IMR-90 (cell line): ENCODE data around the gene DNAH8. TPM values are rescaled to one million over a fixed set of nuclear protein-coding genes. Genes with fewer than 3 reads are reported as not detected.

ENCODE experiments used
- ATAC-seq: fragments of 200-7000 bp; cut with Tn5 transposase; 2 replicates; pipeline ENCODE4 v1.9.1; 2020; ENCODE audit warnings: low read depth, mild to moderate bottlenecking, moderate library complexity
- BruUV-seq: library from RNA; stranded (reverse); fragments of 400-500 nt; replicated peaks from 2 replicates; lab custom pipeline; 2021; lab: Mats Ljungman, UMichigan
- CTCF ChIA-PET: fragments of 300-600 bp; formaldehyde crosslinking; extraction: SDS; loops from one replicate; lab custom pipeline; 2021; ENCODE audit warnings: antibody characterized with exemption; lab: Yijun Ruan, JAX
- POLR2A ChIA-PET: fragments of 300-600 bp; sonication (Branson Sonifier 250); formaldehyde crosslinking; loops from one replicate; lab custom pipeline; 2022; ENCODE audit warnings: antibody characterized with exemption; ENCODE audit not compliant: unreplicated experiment; lab: Charles Lee
- DNase-seq: peaks from one replicate; pipeline ENCODE4 v3.0.0; 2013
- H2AFZ ChIP-seq: replicated peaks from 2 replicates; pipeline ENCODE3; 2013; ENCODE audit warnings: low read length, mild to moderate bottlenecking; ENCODE audit not compliant: poor library complexity
- H2AK5ac ChIP-seq: 2 replicates; pipeline ENCODE4 v1.6.1; 2013; ENCODE audit warnings: low read depth, low read length, inconsistent platforms
- H2AK9ac ChIP-seq: replicated peaks from 2 replicates; pipeline ENCODE3; 2013; ENCODE audit warnings: mild to moderate bottlenecking, low read depth, low read length, moderate library complexity; ENCODE audit not compliant: poor library complexity
- H2BK120ac ChIP-seq: 2 replicates; pipeline ENCODE4 v1.6.1; 2013; ENCODE audit warnings: low read depth, low read length, inconsistent platforms
- H2BK15ac ChIP-seq: 3 replicates; pipeline ENCODE4 v1.6.1; 2013; ENCODE audit warnings: low read depth, low read length, inconsistent platforms
- H2BK20ac ChIP-seq: 2 replicates; pipeline ENCODE4 v1.6.1; 2013; ENCODE audit warnings: low read depth, mild to moderate bottlenecking, inconsistent platforms, low read length, moderate library complexity
- H2BK5ac ChIP-seq: 2 replicates; pipeline ENCODE4 v1.6.1; 2013; ENCODE audit warnings: mild to moderate bottlenecking, low read depth, low read length, inconsistent platforms; ENCODE audit not compliant: poor library complexity, severe bottlenecking
- H3K14ac ChIP-seq: replicated peaks from 2 replicates; pipeline ENCODE4 v1.6.1; 2013; ENCODE audit warnings: low read depth, low read length, inconsistent platforms
- H3K18ac ChIP-seq: 2 replicates; pipeline ENCODE4 v1.6.1; 2013; ENCODE audit warnings: low read depth, low read length, control low read depth
- H3K23ac ChIP-seq: 2 replicates; pipeline ENCODE4 v1.6.1; 2013; ENCODE audit warnings: low read depth, low read length, inconsistent platforms
- H3K27ac ChIP-seq: 2 replicates; pipeline ENCODE4 v1.5.1; 2013; ENCODE audit warnings: mild to moderate bottlenecking, control low read depth, low read length; ENCODE audit not compliant: insufficient read depth
- H3K27me3 ChIP-seq: 2 replicates; pipeline ENCODE4 v1.6.1; 2013; ENCODE audit warnings: low read length; ENCODE audit not compliant: control insufficient read depth, insufficient read depth
- H3K36me3 ChIP-seq: 2 replicates; pipeline ENCODE4 v1.6.1; 2013; ENCODE audit warnings: low read length, mixed read lengths; ENCODE audit not compliant: control insufficient read depth, insufficient read depth
- H3K4ac ChIP-seq: 2 replicates; pipeline ENCODE4 v1.6.1; 2013; ENCODE audit warnings: low read depth, low read length, inconsistent platforms
- H3K4me1 ChIP-seq: 2 replicates; pipeline ENCODE4 v1.6.1; 2013; ENCODE audit warnings: low read length, mixed read lengths; ENCODE audit not compliant: control insufficient read depth, insufficient read depth
- H3K4me2 ChIP-seq: 2 replicates; pipeline ENCODE4 v1.6.1; 2013; ENCODE audit warnings: low read depth, mild to moderate bottlenecking, control low read depth, low read length, moderate library complexity
- H3K4me3 ChIP-seq: 2 replicates; pipeline ENCODE4 v1.5.1; 2013; ENCODE audit warnings: low read depth, mild to moderate bottlenecking, control low read depth, low read length, moderate library complexity; ENCODE audit not compliant: insufficient read depth
- H3K56ac ChIP-seq: 2 replicates; pipeline ENCODE4 v1.6.1; 2013; ENCODE audit warnings: low read length, inconsistent platforms; ENCODE audit not compliant: insufficient read depth; ENCODE audit errors: extremely low read depth
- H3K79me1 ChIP-seq, 2 experiments: 2 replicates each; pipeline ENCODE4 v1.6.1; 2013; ENCODE audit warnings: low read length in 2 of 2, inconsistent platforms in 1 of 2, low read depth in 1 of 2
- H3K9ac ChIP-seq: 2 replicates; pipeline ENCODE4 v1.6.1; 2013; ENCODE audit warnings: low read depth, low read length, control low read depth
- H3K9me1 ChIP-seq: 2 replicates; pipeline ENCODE4 v1.6.1; 2013; ENCODE audit warnings: low read length, inconsistent platforms; ENCODE audit not compliant: insufficient read depth
- H3K9me3 ChIP-seq: 2 replicates; pipeline ENCODE4 v1.6.1; 2013; ENCODE audit warnings: low read length; ENCODE audit not compliant: control insufficient read depth, insufficient read depth
- H4K20me1 ChIP-seq: 2 replicates; pipeline ENCODE4 v1.6.1; 2013; ENCODE audit warnings: low read length, inconsistent platforms; ENCODE audit not compliant: insufficient read depth
- H4K5ac ChIP-seq: 2 replicates; pipeline ENCODE4 v1.6.1; 2013; ENCODE audit warnings: mild to moderate bottlenecking, low read depth, low read length, control low read depth
- H4K8ac ChIP-seq, 2 experiments: 2 replicates each; pipeline ENCODE4 v1.6.1; 2013; ENCODE audit warnings: low read depth in 2 of 2, low read length in 2 of 2, control low read depth in 1 of 2, inconsistent platforms in 1 of 2
- H4K91ac ChIP-seq: 2 replicates; pipeline ENCODE4 v1.6.1; 2013; ENCODE audit warnings: low read depth, low read length, inconsistent platforms; ENCODE audit not compliant: insufficient read depth
- BHLHE40 ChIP-seq: fragments of 150-350 bp; IDR thresholded peaks from 2 replicates; pipeline ENCODE4 v1.6.1; 2016; ENCODE audit warnings: mild to moderate bottlenecking, low read depth, low read length
- FOS ChIP-seq: fragments of 150-350 bp; IDR thresholded peaks from 2 replicates; pipeline ENCODE4 v1.6.1; 2016; ENCODE audit warnings: low read depth, low read length
- MXI1 ChIP-seq: IDR thresholded peaks from 2 replicates; pipeline ENCODE4 v1.6.1; 2012; ENCODE audit warnings: low read depth, mild to moderate bottlenecking, low read length, moderate library complexity, borderline replicate concordance
- POLR2A ChIP-seq: IDR thresholded peaks from 2 replicates; pipeline ENCODE4 v1.6.1; 2012; ENCODE audit warnings: mild to moderate bottlenecking, low read depth, low read length
- RAD21 ChIP-seq: IDR thresholded peaks from 2 replicates; pipeline ENCODE4 v1.6.1; 2012; ENCODE audit warnings: low read length, improper control_type of control experiment
- RCOR1 ChIP-seq: IDR thresholded peaks from 2 replicates; pipeline ENCODE4 v1.6.1; 2012; ENCODE audit warnings: mild to moderate bottlenecking, low read length, improper control_type of control experiment; ENCODE audit not compliant: insufficient replicate concordance
- RFX5 ChIP-seq: IDR thresholded peaks from 2 replicates; pipeline ENCODE4 v1.8.0; 2012; ENCODE audit warnings: low read depth, mild to moderate bottlenecking, low read length, moderate library complexity
- WGBS, 2 experiments: methylation state at CpG; one replicate each; pipeline versions ENCODE4 v1.1.5 to v1.1.7; 2013; ENCODE audit warnings: missing lambda C conversion rate in 2 of 2; ENCODE audit not compliant: insufficient read length in 1 of 2; ENCODE audit errors: extremely low coverage in 2 of 2; 5-methylcytosine and 5-hydroxymethylcytosine counted together
- dilution Hi-C: fragments of 300-500 bp; cut with HindIII; formaldehyde crosslinking; loops from one replicate; pipeline ENCODE4 v1.14.3; 2018; ENCODE audit warnings: low sequenced_read_pairs; ENCODE audit not compliant: unreplicated experiment
- in situ Hi-C: fragments of 300-500 bp; cut with MboI; formaldehyde crosslinking; loops from 3 replicates; pipeline ENCODE4 v1.14.3; 2019; ENCODE audit warnings: low sequenced_read_pairs, inconsistent platforms, mixed read lengths
- intact Hi-C: fragments of 100-400 bp; cut with micrococcal nuclease; formaldehyde crosslinking; loops from 2 replicates; pipeline ENCODE4 v1.10.0; 2022
- polyA plus RNA-seq, 3 experiments: library from polyadenylated mRNA; depleted of rRNA; stranded (reverse); fragments of >200 nt; gene quantifications; 2 replicates each; pipeline ENCODE4 v1.2.3, GENCODE V29; 2012; ENCODE audit warnings: low replicate concordance in 1 of 3
- total RNA-seq: library from RNA; depleted of rRNA; stranded (reverse); fragments of >200 nt; gene quantifications from 2 replicates; pipeline ENCODE4 v1.2.3, GENCODE V29; 2012
- TF ChIP-seq, protein P1 (sequence below): fragments of 150-350 bp; IDR thresholded peaks from 2 replicates; pipeline ENCODE4 v1.6.1; 2017; ENCODE audit warnings: mild to moderate bottlenecking, antibody characterized with exemption, low read length, low read depth

DNAH8 gene
- total and polyA plus RNA-seq, 2 of the 4 experiments (the other 2 are of a cell fraction), result not detected

DNA sequence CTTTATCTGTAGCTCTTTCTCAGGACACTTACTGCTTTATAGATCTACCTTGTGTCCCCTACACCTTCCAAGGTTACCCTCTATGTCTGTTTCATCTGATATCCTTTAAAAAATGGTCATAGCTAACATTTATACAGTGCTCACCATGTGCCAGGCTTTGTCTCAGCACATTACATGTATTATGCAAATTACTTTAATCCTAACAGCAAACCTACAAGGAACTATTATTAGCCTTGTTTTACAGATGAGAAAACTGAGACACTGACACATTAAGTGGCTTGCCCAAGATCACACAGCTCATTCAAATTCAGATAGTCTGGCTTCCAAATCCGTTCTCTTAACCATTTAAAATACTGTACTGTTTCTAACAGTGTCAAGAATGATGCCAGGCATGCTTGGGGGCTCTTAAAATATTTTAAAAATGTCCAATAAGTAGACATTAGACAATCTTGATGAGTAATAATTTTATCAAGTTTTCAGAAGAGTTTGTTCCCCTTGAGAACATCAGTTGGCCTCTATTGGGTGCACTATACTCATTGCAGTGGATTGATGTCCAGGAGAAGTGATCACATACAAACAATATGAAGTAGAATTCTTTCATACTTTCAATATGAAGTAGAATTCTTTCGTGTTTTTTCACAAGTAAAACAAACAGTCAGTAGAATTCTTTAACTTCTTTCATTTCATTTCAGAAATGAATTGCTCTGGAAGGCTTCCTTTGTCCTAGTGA lies 69.6 kb downstream of the DNAH8 start:
- CTCF ChIA-PET, result no interaction called here
- no peak overlapping the region for H3K4me2 ChIP-seq

More for the DNA sequence above, 69.6 kb downstream of the DNAH8 start:
- in situ Hi-C loops, result no loop called here
- intact Hi-C loops, result no loop called here
- H3K56ac ChIP-seq, result no peak overlapping the region
- H2AK5ac ChIP-seq, result no peak overlapping the region
- no peak overlapping the region for H3K27ac ChIP-seq
- H2BK15ac ChIP-seq, result no peak overlapping the region
- H3K18ac ChIP-seq, result no peak overlapping the region
- H3K27me3 ChIP-seq, result no peaks in the 10 kb centered on the region; the same call in 1 of the 2 replicates
- no peaks in the 10 kb centered on the region for H4K20me1 ChIP-seq
- no peaks in the 10 kb centered on the region for H3K4me1 ChIP-seq
- BruUV-seq, result no TSS peak
- H3K79me1 ChIP-seq, result no peaks in the 10 kb centered on the region
- H3K36me3 ChIP-seq, result no peaks in the 10 kb centered on the region
- no peaks in the 10 kb centered on the region for H3K9me3 ChIP-seq
- H3K14ac ChIP-seq, result no peak overlapping the region
- no peak overlapping the region for H2BK5ac ChIP-seq
- H4K91ac ChIP-seq, result no peak overlapping the region
- H3K4ac ChIP-seq, result no peak overlapping the region
- no peak for TF ChIP-seq FOS
- no peak for TF ChIP-seq RCOR1
- TF ChIP-seq MXI1, result no peak
- TF ChIP-seq RAD21, result no peak
- no peak for TF ChIP-seq RFX5
- TF ChIP-seq, protein P1, sequence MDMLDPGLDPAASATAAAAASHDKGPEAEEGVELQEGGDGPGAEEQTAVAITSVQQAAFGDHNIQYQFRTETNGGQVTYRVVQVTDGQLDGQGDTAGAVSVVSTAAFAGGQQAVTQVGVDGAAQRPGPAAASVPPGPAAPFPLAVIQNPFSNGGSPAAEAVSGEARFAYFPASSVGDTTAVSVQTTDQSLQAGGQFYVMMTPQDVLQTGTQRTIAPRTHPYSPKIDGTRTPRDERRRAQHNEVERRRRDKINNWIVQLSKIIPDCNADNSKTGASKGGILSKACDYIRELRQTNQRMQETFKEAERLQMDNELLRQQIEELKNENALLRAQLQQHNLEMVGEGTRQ, result no peak
- no peak for TF ChIP-seq BHLHE40
- no peak for TF ChIP-seq POLR2A
- H4K5ac ChIP-seq, result no peak overlapping the region
- DNase-seq (no peak), ATAC-seq (peak; percentile 46; the same call in 1 of the 2 replicates)
- no peak overlapping the region for H2AFZ ChIP-seq
- no peak overlapping the region for H2AK9ac ChIP-seq
- H3K9ac ChIP-seq, result no peak overlapping the region
- H3K4me3 ChIP-seq, result no peak overlapping the region
- POLR2A ChIA-PET, result no interaction called here
- H2BK120ac ChIP-seq, result no peak overlapping the region
- no peaks in the 10 kb centered on the region for H3K9me1 ChIP-seq
- no peak overlapping the region for H4K8ac ChIP-seq
- no CpG with 5 or more reads among the region's 2 CpGs for WGBS, 2 experiments
- dilution Hi-C loops, result no loop called here
- no peak overlapping the region for H2BK20ac ChIP-seq
- H3K23ac ChIP-seq, result no peak overlapping the region
